Panc1 (cell line): ENCODE data around the gene SLC22A12.

Experiments used
- POLR2AphosphoS5 ChIP-seq: IDR thresholded peaks from 2 replicates; pipeline ENCODE4 v1.6.1; 2012; ENCODE audit warnings: mild to moderate bottlenecking, low read depth, low read length, moderate library complexity
- SIN3A ChIP-seq: IDR thresholded peaks from 2 replicates; pipeline ENCODE4 v1.6.1; 2012; ENCODE audit warnings: low read depth, mild to moderate bottlenecking, low read length, moderate library complexity, borderline replicate concordance; ENCODE audit not compliant: insufficient read depth
- TF ChIP-seq, protein P1 (sequence below): fragments of 450-650 bp; IDR thresholded peaks from 2 replicates; pipeline ENCODE4 v1.5.1; 2017; ENCODE audit warnings: mild to moderate bottlenecking

DNA sequence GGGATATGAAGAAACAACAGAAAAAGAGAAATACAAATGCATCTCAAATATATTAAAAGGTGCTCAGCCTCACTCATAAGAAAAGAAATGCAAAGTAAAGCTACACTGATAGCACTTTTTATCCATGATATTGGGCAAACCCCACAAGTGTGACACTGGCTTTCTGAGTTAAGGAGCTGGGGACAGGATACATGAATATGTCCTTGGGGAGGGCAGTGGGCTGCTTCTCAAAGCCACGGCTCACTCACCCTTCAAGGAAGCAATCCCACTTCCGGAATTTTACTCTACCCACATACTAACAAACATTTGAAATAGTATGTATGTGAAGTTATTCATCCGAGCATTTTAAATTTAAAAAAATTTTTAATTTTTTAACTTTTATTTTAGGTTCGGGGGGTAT, 41.1 kb upstream of the SLC22A12 start:
- TF ChIP-seq, protein P1, sequence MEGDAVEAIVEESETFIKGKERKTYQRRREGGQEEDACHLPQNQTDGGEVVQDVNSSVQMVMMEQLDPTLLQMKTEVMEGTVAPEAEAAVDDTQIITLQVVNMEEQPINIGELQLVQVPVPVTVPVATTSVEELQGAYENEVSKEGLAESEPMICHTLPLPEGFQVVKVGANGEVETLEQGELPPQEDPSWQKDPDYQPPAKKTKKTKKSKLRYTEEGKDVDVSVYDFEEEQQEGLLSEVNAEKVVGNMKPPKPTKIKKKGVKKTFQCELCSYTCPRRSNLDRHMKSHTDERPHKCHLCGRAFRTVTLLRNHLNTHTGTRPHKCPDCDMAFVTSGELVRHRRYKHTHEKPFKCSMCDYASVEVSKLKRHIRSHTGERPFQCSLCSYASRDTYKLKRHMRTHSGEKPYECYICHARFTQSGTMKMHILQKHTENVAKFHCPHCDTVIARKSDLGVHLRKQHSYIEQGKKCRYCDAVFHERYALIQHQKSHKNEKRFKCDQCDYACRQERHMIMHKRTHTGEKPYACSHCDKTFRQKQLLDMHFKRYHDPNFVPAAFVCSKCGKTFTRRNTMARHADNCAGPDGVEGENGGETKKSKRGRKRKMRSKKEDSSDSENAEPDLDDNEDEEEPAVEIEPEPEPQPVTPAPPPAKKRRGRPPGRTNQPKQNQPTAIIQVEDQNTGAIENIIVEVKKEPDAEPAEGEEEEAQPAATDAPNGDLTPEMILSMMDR, result no peak
- TF ChIP-seq POLR2AphosphoS5 (no peak), SIN3A (no peak)
